H1 (cell line): ENCODE data around the gene LPIN2.

Experiments used
- CHD2 ChIP-seq: IDR thresholded peaks from 2 replicates; pipeline ENCODE4 v1.6.1; 2012; ENCODE audit warnings: low read length, improper control_type of control experiment
- EGR1 ChIP-seq: IDR thresholded peaks from 2 replicates; pipeline ENCODE4 v1.6.1; 2011; ENCODE audit warnings: low read depth, low read length, borderline replicate concordance
- EZH2 ChIP-seq: fragments of 200-600 bp; sonication (generic); IDR thresholded peaks from 2 replicates; pipeline ENCODE4 v1.7.1; 2012; ENCODE audit warnings: low read depth, mild to moderate bottlenecking, moderate library complexity, low read length, inconsistent platforms; ENCODE audit not compliant: severe bottlenecking
- GTF2F1 ChIP-seq: IDR thresholded peaks from 2 replicates; pipeline ENCODE4 v1.6.1; 2012; ENCODE audit warnings: low read depth, low read length, improper control_type of control experiment, borderline replicate concordance
- JUN ChIP-seq: IDR thresholded peaks from 2 replicates; pipeline ENCODE4 v1.6.1; 2011; ENCODE audit warnings: low read depth, mild to moderate bottlenecking, improper control_type of control experiment, low read length
- KDM5A ChIP-seq: fragments of 200-600 bp; IDR thresholded peaks from 2 replicates; pipeline ENCODE4 v1.7.1; 2012; ENCODE audit warnings: mild to moderate bottlenecking, low read length, inconsistent platforms, mixed read lengths
- PHF8 ChIP-seq: fragments of 200-600 bp; sonication (generic); conservative IDR thresholded peaks from 2 replicates; pipeline ENCODE4 v1.7.1; 2012; ENCODE audit warnings: low read depth, mild to moderate bottlenecking, inconsistent platforms, low read length, moderate library complexity
- POLR2A ChIP-seq, 2 experiments: IDR thresholded peaks; 1 replicate in 1 of 2; 2 replicates in 1 of 2; pipeline ENCODE4 v1.6.1; 2011; ENCODE audit warnings: low read depth in 2 of 2, low read length in 2 of 2, mild to moderate bottlenecking in 2 of 2; ENCODE audit errors: control extremely low read depth in 1 of 2
- POLR2AphosphoS5 ChIP-seq: IDR thresholded peaks from 2 replicates; pipeline ENCODE4 v1.6.1; 2011; ENCODE audit warnings: low read depth, low read length
- TBP ChIP-seq: IDR thresholded peaks from 2 replicates; pipeline ENCODE4 v1.6.1; 2011; ENCODE audit warnings: low read depth, low read length, improper control_type of control experiment
- TEAD4 ChIP-seq: IDR thresholded peaks from 2 replicates; pipeline ENCODE4 v1.6.1; 2012; ENCODE audit warnings: low read depth, low read length, inconsistent platforms, mixed read lengths
- TF ChIP-seq, protein P1 (sequence below), 3 experiments: IDR thresholded peaks; 1 replicate in 2 of 3; 2 replicates in 1 of 3; pipeline versions ENCODE4 v1.5.1 to v1.6.1; 2011; ENCODE audit warnings: low read length in 3 of 3, mild to moderate bottlenecking in 3 of 3, inconsistent platforms in 2 of 3, low read depth in 1 of 3, moderate library complexity in 1 of 3; ENCODE audit not compliant: insufficient read depth in 1 of 3; ENCODE audit errors: control extremely low read depth in 1 of 3

DNA sequence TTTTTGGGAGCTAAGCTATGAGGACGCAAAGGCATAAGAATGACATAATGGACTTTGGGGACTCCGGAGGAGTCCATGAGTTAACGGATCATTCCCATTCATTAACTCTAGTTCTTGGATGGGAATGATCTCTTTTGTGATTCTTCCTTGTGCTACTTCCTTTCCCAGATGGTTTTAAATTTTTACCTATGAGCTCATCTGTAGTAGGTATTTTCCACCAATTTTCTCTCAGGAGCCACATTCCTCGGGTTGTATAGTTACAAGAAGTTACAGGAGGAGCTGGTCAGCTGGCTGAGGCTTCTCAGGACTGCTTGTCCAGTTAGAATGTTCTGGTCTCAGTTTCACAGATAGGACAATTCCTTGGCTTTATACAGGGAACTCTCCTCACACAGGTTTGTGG lies 42.9 kb upstream of the LPIN2 start:
- TF ChIP-seq, protein P1, sequence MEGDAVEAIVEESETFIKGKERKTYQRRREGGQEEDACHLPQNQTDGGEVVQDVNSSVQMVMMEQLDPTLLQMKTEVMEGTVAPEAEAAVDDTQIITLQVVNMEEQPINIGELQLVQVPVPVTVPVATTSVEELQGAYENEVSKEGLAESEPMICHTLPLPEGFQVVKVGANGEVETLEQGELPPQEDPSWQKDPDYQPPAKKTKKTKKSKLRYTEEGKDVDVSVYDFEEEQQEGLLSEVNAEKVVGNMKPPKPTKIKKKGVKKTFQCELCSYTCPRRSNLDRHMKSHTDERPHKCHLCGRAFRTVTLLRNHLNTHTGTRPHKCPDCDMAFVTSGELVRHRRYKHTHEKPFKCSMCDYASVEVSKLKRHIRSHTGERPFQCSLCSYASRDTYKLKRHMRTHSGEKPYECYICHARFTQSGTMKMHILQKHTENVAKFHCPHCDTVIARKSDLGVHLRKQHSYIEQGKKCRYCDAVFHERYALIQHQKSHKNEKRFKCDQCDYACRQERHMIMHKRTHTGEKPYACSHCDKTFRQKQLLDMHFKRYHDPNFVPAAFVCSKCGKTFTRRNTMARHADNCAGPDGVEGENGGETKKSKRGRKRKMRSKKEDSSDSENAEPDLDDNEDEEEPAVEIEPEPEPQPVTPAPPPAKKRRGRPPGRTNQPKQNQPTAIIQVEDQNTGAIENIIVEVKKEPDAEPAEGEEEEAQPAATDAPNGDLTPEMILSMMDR (IDR thresholded peaks at IDR 0.05; ENCODE audit: control extremely low read depth in 1 of 3, insufficient read depth in 1 of 3, low read depth in 1 of 3, low read length in 3 of 3): no peak
- TF ChIP-seq POLR2A (IDR thresholded peaks at IDR 0.05; ENCODE audit: control extremely low read depth in 1 of 2, low read depth in 2 of 2, low read length in 2 of 2) (no peak), CHD2 (no peak), EGR1 (no peak), PHF8 (no peak), TEAD4 (no peak), POLR2AphosphoS5 (no peak), TBP (no peak), GTF2F1 (no peak), JUN (no peak), KDM5A (no peak), EZH2 (no peak)
